Ishikawa (cell line): ENCODE measurements around the gene NHS.

Experiments
- CEBPB ChIP-seq: IDR thresholded peaks from 2 replicates; pipeline ENCODE4 v1.6.1; 2012
- CREB1 ChIP-seq: IDR thresholded peaks from 2 replicates; pipeline ENCODE4 v1.6.1; 2012; ENCODE audit warnings: low read depth
- EGR1 ChIP-seq: IDR thresholded peaks from 2 replicates; pipeline ENCODE4 v1.6.1; 2012
- EP300 ChIP-seq: IDR thresholded peaks from 2 replicates; pipeline ENCODE4 v1.6.1; 2012; ENCODE audit warnings: borderline replicate concordance
- FOXM1 ChIP-seq: IDR thresholded peaks from 2 replicates; pipeline ENCODE4 v1.6.1; 2012; ENCODE audit warnings: low read depth, borderline replicate concordance
- MAX ChIP-seq: IDR thresholded peaks from 2 replicates; pipeline ENCODE4 v1.6.1; 2012
- RAD21 ChIP-seq: IDR thresholded peaks from 2 replicates; pipeline ENCODE4 v1.6.1; 2012; ENCODE audit warnings: low read depth
- TAF1 ChIP-seq: IDR thresholded peaks from 2 replicates; pipeline ENCODE4 v1.6.1; 2012; ENCODE audit warnings: low read depth, mild to moderate bottlenecking
- TCF12 ChIP-seq: IDR thresholded peaks from 2 replicates; pipeline ENCODE4 v1.6.1; 2012; ENCODE audit warnings: low read depth
- TEAD4 ChIP-seq: IDR thresholded peaks from 2 replicates; pipeline ENCODE4 v1.6.1; 2012
- YY1 ChIP-seq: IDR thresholded peaks from 2 replicates; pipeline ENCODE4 v1.6.1; 2012; ENCODE audit warnings: low read depth
- ZBTB7A ChIP-seq: IDR thresholded peaks from 2 replicates; pipeline ENCODE4 v1.6.1; 2012; ENCODE audit warnings: low read depth
- TF ChIP-seq, protein P1 (sequence below): IDR thresholded peaks from 2 replicates; pipeline ENCODE4 v1.6.1; 2012; ENCODE audit warnings: low read depth, mild to moderate bottlenecking

DNA sequence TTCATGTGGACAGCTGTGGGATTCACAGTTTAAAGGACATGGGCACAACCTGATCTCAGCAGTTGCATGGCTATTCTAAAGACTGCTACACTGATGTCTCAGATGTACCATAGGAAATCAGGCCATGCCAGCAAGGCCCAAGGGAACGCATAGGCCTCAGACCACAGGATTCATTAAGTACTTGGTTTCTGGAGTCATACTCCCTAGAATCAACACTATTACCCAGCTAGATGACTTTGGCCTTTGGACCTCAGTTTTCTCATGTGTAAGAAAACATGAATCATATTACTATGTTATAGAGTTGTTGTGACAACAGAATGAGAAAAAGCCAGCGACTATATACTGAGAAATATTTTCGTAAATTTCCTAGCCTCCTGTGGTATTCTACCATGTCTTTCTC, 67.9 kb downstream of the NHS start:
- TF ChIP-seq FOXM1 (no peak), MAX (no peak), ZBTB7A (no peak), RAD21 (no peak), EP300 (no peak), TAF1 (no peak), TCF12 (no peak), YY1 (no peak), TEAD4 (no peak), CEBPB (no peak), EGR1 (no peak), CREB1 (no peak)
- TF ChIP-seq, protein P1, sequence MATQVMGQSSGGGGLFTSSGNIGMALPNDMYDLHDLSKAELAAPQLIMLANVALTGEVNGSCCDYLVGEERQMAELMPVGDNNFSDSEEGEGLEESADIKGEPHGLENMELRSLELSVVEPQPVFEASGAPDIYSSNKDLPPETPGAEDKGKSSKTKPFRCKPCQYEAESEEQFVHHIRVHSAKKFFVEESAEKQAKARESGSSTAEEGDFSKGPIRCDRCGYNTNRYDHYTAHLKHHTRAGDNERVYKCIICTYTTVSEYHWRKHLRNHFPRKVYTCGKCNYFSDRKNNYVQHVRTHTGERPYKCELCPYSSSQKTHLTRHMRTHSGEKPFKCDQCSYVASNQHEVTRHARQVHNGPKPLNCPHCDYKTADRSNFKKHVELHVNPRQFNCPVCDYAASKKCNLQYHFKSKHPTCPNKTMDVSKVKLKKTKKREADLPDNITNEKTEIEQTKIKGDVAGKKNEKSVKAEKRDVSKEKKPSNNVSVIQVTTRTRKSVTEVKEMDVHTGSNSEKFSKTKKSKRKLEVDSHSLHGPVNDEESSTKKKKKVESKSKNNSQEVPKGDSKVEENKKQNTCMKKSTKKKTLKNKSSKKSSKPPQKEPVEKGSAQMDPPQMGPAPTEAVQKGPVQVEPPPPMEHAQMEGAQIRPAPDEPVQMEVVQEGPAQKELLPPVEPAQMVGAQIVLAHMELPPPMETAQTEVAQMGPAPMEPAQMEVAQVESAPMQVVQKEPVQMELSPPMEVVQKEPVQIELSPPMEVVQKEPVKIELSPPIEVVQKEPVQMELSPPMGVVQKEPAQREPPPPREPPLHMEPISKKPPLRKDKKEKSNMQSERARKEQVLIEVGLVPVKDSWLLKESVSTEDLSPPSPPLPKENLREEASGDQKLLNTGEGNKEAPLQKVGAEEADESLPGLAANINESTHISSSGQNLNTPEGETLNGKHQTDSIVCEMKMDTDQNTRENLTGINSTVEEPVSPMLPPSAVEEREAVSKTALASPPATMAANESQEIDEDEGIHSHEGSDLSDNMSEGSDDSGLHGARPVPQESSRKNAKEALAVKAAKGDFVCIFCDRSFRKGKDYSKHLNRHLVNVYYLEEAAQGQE = no peak
